Smooth muscle cell (in vitro differentiated cells): ENCODE data around the gene RAET1G. TPM values are rescaled to one million over a fixed set of nuclear protein-coding genes. Genes with fewer than 3 reads are reported as not detected.
"Not testable (repeated sequence)": the region's sequence is repeated elsewhere in the genome, so short reads cannot be mapped to it uniquely, and the experiment has no call there.

Source experiments
- DNase-seq: peaks from one replicate; lab custom pipeline; 2025; ENCODE audit not compliant: unreplicated experiment; lab: John Stamatoyannopoulos, UW
- H2AFZ ChIP-seq: fragments of 200-600 bp; sonication (generic); 2 replicates; pipeline ENCODE4 v1.6.0; 2016; ENCODE audit warnings: antibody characterized with exemption, low read depth, mild to moderate bottlenecking
- H3F3A ChIP-seq: fragments of 200-600 bp; sonication (generic); 2 replicates; pipeline ENCODE4 v1.6.0; 2017; ENCODE audit warnings: antibody characterized with exemption, low read depth
- H3K27ac ChIP-seq: fragments of 200-600 bp; sonication (generic); 2 replicates; pipeline ENCODE4 v1.5.1; 2016; ENCODE audit warnings: low read depth, mild to moderate bottlenecking
- H3K27me3 ChIP-seq: fragments of 200-600 bp; sonication (generic); 2 replicates; pipeline ENCODE4 v1.6.1; 2016; ENCODE audit warnings: low read depth, mild to moderate bottlenecking
- H3K36me3 ChIP-seq: fragments of 200-600 bp; sonication (generic); 2 replicates; pipeline ENCODE4 v1.5.1; 2016; ENCODE audit warnings: low read depth
- H3K4me1 ChIP-seq: fragments of 200-600 bp; sonication (generic); 2 replicates; pipeline ENCODE4 v1.5.1; 2016; ENCODE audit warnings: low read depth
- H3K4me2 ChIP-seq: fragments of 200-600 bp; sonication (generic); 2 replicates; pipeline ENCODE4 v1.6.0; 2016; ENCODE audit warnings: mild to moderate bottlenecking
- H3K4me3 ChIP-seq: fragments of 200-600 bp; sonication (generic); 2 replicates; pipeline ENCODE4 v1.5.1; 2016; ENCODE audit warnings: mild to moderate bottlenecking
- H3K79me2 ChIP-seq: fragments of 200-600 bp; sonication (generic); 2 replicates; pipeline ENCODE4 v1.6.0; 2016; ENCODE audit warnings: low read depth, mild to moderate bottlenecking
- H3K9ac ChIP-seq: fragments of 200-600 bp; sonication (generic); 2 replicates; pipeline ENCODE4 v1.6.0; 2016; ENCODE audit warnings: low read depth
- H3K9me3 ChIP-seq: fragments of 200-600 bp; sonication (generic); replicated peaks from 2 replicates; pipeline ENCODE4 v1.5.1; 2016; ENCODE audit warnings: low read depth
- H4K20me1 ChIP-seq: fragments of 200-600 bp; sonication (generic); 2 replicates; pipeline ENCODE4 v1.6.0; 2016; ENCODE audit warnings: low read depth
- WGBS: methylation state at CpG from one replicate; pipeline ENCODE4 v1.1.7; 2016; ENCODE audit warnings: low lambda C conversion rate; 5-methylcytosine and 5-hydroxymethylcytosine counted together
- polyA plus RNA-seq: library from polyadenylated mRNA; unstranded; fragments of >200 nt; fragmentation: Nextera tagmentation; extraction: Ambion mirVana; gene quantifications from 2 replicates; pipeline ENCODE4 v1.2.1, GENCODE V29; 2016
- total RNA-seq: library from RNA; depleted of rRNA; stranded (reverse); fragments of >200 nt; gene quantifications from 2 replicates; pipeline ENCODE4 v1.2.3, GENCODE V29; 2014
- TF ChIP-seq, protein P1 (sequence below): fragments of 200-600 bp; sonication (generic); IDR thresholded peaks from 2 replicates; pipeline ENCODE4 v1.5.1; 2017; ENCODE audit warnings: borderline replicate concordance, mild to moderate bottlenecking, antibody characterized with exemption; ENCODE audit not compliant: insufficient read depth, poor library complexity, severe bottlenecking

RAET1G gene
- total and polyA plus RNA-seq, 2 experiments from 2014 or later, result 1.7 to 2.4 TPM

DNA sequence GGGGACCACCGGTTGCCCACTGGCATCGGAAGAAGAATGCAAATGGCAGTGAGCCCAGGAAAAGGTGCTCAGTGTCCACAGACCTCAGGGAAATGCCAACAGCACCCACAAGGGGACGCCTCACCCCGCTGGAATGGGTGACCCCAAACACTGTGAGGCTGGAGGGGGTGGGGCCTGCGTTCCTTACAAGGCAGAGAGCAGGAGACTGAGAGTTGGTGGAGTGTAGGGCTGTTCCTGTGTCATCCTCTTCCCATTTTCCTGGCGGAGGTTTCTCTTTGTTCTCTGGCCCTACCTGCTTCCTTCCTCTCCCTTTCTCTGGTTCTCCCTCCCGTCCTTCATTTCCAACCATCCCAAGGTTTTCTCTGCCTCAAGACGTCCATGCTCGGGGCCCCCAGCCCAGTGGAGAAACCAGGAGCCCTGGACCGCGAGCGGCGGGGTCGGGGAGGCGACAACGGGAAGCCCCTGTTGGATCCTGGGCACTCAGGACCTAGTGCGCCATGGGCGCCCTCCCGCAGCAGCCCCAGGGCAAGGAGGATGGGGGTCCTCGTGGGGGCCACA is 15.2 kb upstream of the RAET1G start:
- WGBS, result 5% methylated on average over 14 of the region's 20 CpGs

DNA sequence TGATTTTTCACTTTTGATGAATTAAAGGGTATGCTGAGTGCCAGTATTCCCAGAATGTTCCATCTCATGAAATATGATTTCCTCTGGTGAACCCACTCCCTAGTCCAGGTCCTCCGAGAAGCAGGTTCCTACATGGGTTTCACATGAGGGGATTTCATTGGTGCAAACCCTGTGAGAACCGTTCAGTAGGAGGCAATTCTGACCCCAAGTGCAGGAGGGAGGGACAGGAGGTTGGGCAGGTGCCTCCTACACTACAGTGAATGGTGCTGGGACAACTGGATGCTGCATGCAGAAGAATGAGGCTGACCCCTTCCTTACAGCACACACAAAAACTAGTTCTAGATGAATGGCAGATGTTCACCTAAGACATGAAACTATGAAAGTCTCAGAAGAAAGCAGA is 13.8 kb upstream of the RAET1G start:
- H3K4me1 ChIP-seq, result no peaks in the 10 kb centered on the region
- H2AFZ ChIP-seq, result no peak overlapping the region
- no peak overlapping the region for H3K4me3 ChIP-seq
- no peaks in the 10 kb centered on the region for H3K79me2 ChIP-seq
- H4K20me1 ChIP-seq, result no peaks in the 10 kb centered on the region
- H3K27ac ChIP-seq, result no peak overlapping the region
- no peak overlapping the region for H3K4me2 ChIP-seq
- H3K27me3 ChIP-seq, result peaks cover 87% of the 10 kb centered on the region
- no peaks in the 10 kb centered on the region for H3K36me3 ChIP-seq
- no peak overlapping the region for H3K9ac ChIP-seq
- 42% methylated on average over 2 of the region's 2 CpGs for WGBS
- no peaks in the 10 kb centered on the region for H3F3A ChIP-seq
- DNase-seq, result no peak
- TF ChIP-seq, protein P1, sequence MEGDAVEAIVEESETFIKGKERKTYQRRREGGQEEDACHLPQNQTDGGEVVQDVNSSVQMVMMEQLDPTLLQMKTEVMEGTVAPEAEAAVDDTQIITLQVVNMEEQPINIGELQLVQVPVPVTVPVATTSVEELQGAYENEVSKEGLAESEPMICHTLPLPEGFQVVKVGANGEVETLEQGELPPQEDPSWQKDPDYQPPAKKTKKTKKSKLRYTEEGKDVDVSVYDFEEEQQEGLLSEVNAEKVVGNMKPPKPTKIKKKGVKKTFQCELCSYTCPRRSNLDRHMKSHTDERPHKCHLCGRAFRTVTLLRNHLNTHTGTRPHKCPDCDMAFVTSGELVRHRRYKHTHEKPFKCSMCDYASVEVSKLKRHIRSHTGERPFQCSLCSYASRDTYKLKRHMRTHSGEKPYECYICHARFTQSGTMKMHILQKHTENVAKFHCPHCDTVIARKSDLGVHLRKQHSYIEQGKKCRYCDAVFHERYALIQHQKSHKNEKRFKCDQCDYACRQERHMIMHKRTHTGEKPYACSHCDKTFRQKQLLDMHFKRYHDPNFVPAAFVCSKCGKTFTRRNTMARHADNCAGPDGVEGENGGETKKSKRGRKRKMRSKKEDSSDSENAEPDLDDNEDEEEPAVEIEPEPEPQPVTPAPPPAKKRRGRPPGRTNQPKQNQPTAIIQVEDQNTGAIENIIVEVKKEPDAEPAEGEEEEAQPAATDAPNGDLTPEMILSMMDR, result no peak
- no peaks in the 10 kb centered on the region for H3K9me3 ChIP-seq

More for the DNA sequence above, 15.2 kb upstream of the RAET1G start:
- H3K36me3 ChIP-seq, DNase-seq, H3K79me2 ChIP-seq, H3K9ac ChIP-seq, H3K9me3 ChIP-seq, H4K20me1 ChIP-seq, H3K4me1 ChIP-seq, H2AFZ ChIP-seq, H3K27ac ChIP-seq, H3F3A ChIP-seq: not testable (repeated sequence)
- peaks cover 84% of the 10 kb centered on the region for H3K27me3 ChIP-seq
- TF ChIP-seq, protein P1, result peak; percentile 11
- peak overlapping the region; percentile 86 for H3K4me2 ChIP-seq
- H3K4me3 ChIP-seq, result peak overlapping the region; percentile 42

DNA sequence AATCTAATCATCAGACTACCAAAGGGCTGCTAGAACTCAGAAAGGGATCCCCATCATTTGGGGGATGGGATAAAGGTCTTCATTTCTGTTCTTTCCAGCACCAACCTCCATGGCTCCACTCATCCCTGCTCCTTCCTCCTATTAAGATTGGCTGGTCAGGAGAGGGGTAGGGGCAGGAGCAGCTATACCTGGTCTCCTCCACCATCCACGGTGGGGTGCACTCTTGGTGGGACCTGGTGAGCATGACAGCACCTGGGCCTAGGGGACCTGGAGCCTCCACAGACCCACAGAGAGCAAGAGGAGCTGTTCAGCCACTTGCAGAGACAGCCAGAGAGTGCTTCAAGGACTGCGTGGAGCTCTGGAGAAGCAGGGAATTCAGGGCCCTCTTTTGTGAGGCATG is 12.7 kb upstream of the RAET1G start:
- WGBS, result 23% methylated on average over 2 of the region's 2 CpGs
- Histone ChIP-seq H2AFZ (no peak overlapping the region), H3K27me3 (peaks cover 92% of the 10 kb centered on the region), H3K4me1 (no peaks in the 10 kb centered on the region), H3K9ac (no peak overlapping the region), H4K20me1 (no peaks in the 10 kb centered on the region), H3F3A (no peaks in the 10 kb centered on the region), H3K27ac (no peak overlapping the region), H3K4me3 (no peak overlapping the region), H3K4me2 (no peak overlapping the region), H3K79me2 (no peaks in the 10 kb centered on the region), H3K9me3 (no peaks in the 10 kb centered on the region), H3K36me3 (no peaks in the 10 kb centered on the region)
- TF ChIP-seq, protein P1, result no peak
- DNase-seq, result no peak

DNA sequence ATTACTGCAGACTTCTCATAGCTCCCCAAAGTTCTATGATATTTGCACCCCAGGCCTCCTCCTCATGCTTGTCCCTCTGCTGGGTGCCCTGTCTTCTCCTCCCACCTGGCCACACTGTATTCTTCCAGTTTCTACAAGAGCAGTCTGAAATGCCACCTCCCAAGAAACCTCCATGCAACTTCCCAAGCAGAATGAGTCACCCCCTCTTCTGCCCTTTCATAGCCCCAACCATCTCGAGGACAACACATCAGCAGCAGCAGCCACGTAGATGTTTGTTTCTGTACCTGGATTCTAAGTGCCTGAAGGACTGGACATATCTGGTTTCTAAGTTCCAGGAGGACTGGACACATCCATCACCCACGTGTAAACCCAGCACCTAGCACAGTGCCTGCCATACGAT is 12.3 kb upstream of the RAET1G start:
- H3K79me2 ChIP-seq, result no peaks in the 10 kb centered on the region
- H2AFZ ChIP-seq, result no peak overlapping the region
- H3K4me1 ChIP-seq, result no peaks in the 10 kb centered on the region
- no peak overlapping the region for H3K4me3 ChIP-seq
- no peaks in the 10 kb centered on the region for H4K20me1 ChIP-seq
- peaks cover 92% of the 10 kb centered on the region for H3K27me3 ChIP-seq
- no peaks in the 10 kb centered on the region for H3F3A ChIP-seq
- H3K36me3 ChIP-seq, result no peaks in the 10 kb centered on the region
- H3K4me2 ChIP-seq, result no peak overlapping the region
- no peak overlapping the region for H3K27ac ChIP-seq
- 53% methylated on average over 4 of the region's 4 CpGs for WGBS
- TF ChIP-seq, protein P1, result no peak
- no peak overlapping the region for H3K9ac ChIP-seq
- H3K9me3 ChIP-seq, result no peaks in the 10 kb centered on the region
- no peak for DNase-seq
